Measurements from ENCODE around the gene PROX2.

The PROX2 gene

DNA sequence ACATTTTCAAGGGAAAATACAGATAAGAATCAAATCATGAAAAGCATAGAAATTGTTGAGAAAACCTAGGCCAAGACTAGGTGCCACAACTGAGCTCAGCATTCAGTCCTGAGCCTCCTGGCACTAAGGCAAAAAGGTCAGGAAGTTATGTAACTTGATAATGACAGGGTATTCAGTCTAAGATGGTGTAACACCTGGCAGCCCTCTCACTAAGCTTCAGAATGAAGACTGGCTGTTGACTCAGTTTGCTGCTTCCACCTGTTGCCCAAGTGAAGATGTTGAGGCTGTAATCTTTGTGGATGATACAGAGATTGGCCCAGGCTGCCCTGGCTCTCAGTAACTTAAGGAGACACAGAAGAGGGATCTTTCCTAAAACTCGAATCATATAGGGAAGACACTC lies 19.6 kb downstream of the PROX2 start:
- no peak overlapping the region for H3K27ac ChIP-seq
- POLR2A ChIA-PET (ENCODE audit: low non-redundant PET): no interaction called here
- TF ChIP-seq, protein P1, sequence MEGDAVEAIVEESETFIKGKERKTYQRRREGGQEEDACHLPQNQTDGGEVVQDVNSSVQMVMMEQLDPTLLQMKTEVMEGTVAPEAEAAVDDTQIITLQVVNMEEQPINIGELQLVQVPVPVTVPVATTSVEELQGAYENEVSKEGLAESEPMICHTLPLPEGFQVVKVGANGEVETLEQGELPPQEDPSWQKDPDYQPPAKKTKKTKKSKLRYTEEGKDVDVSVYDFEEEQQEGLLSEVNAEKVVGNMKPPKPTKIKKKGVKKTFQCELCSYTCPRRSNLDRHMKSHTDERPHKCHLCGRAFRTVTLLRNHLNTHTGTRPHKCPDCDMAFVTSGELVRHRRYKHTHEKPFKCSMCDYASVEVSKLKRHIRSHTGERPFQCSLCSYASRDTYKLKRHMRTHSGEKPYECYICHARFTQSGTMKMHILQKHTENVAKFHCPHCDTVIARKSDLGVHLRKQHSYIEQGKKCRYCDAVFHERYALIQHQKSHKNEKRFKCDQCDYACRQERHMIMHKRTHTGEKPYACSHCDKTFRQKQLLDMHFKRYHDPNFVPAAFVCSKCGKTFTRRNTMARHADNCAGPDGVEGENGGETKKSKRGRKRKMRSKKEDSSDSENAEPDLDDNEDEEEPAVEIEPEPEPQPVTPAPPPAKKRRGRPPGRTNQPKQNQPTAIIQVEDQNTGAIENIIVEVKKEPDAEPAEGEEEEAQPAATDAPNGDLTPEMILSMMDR (conservative IDR thresholded peaks at IDR 0.05; ENCODE audit: low read depth): no peak
- CTCF ChIA-PET: interaction anchor here (0.6 to 0.8 kb wide), 2 partner anchors 602 to 1908 kb away, joined by 3 to 5 read pairs; no protein-coding TSS in a partner anchor
- DNase-seq (ENCODE audit: low spot score): no peak

DNA sequence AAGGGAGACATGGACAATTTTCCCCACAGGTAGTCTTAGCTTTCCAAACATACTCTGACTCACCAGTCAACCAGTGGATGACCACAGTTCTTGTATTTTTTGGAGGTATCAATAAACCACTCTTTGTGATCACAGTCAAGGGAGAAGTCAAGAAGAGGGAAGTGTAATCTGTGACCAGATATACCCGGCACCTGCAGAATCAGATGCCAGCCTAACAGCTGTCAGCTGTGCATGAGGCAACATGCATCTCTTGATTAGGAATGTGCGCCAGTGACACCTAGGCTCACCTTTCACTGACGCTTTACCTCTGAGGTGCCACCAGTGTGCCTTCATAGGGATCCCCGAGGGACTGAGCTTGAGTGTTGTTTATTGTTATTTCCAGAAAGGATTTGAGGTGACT lies 20.0 kb downstream of the PROX2 start:
- POLR2A ChIA-PET (ENCODE audit: low non-redundant PET): no interaction called here
- no peak for DNase-seq (ENCODE audit: low spot score)
- CTCF ChIA-PET: interaction anchor here (0.6 to 0.8 kb wide), 3 partner anchors 62 to 1908 kb away, joined by 3 to 5 read pairs (median 4); no protein-coding TSS in a partner anchor

DNA sequence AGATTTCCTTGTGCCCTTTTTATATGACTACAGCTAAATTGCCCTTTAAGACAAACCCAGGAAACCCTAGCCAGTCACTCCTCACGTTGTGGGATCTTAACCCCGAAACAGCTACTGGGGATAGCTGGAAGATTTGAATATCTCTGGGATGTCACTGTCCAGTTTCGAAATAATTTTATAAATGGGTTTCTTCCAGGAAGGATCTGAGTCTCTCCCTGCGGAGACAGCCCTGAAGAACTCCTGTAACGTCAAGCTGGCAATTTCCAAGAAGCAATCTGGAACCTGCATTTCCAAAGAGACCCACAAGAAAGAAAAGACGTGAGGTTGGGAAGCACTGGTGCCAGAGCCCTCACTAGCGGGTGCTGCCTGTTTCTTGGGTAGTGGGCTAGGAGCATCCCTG lies 20.9 kb downstream of the PROX2 start:
- no peak for DNase-seq (ENCODE audit: low spot score)
- POLR2A ChIA-PET (ENCODE audit: low non-redundant PET): no interaction called here
- TF ChIP-seq, protein P1 (conservative IDR thresholded peaks at IDR 0.05; ENCODE audit: low read depth): no peak
- CTCF ChIA-PET: interaction anchor here (0.6 to 0.7 kb wide), 2 partner anchors 63 to 1561 kb away, joined by 3 to 4 read pairs; no protein-coding TSS in a partner anchor
- no peak overlapping the region for H3K27ac ChIP-seq

More for the DNA sequence above, 20.0 kb downstream of the PROX2 start:
- no peak overlapping the region for H3K27ac ChIP-seq
- TF ChIP-seq, protein P1 (conservative IDR thresholded peaks at IDR 0.05; ENCODE audit: low read depth): no peak

DNA sequence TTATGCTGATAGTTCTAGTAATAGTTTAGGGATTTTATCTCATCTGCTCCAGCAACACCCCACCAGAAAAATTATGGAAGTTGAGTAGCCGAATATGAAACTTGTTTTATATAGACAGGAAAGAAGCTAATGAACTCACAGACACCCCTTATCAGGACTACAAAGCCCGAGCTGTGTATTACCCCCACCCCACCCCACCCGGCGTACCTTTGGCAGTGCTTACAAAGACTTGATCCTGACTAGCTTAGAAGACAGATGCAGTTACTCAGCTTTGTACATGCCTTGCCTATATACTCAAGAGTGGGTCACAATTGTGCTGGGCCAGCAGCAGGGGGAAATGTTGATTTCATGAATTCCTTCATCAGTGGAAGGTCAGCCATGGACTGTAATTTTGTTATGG lies 22.4 kb downstream of the PROX2 start:
- TF ChIP-seq, protein P1 (conservative IDR thresholded peaks at IDR 0.05; ENCODE audit: low read depth): no peak
- ChIA-PET CTCF (interaction anchor here (0.7 to 0.8 kb wide), 3 partner anchors 90 to 284 kb away, joined by 3 read pairs; partner anchors contain the start of gene YLPM1), POLR2A (ENCODE audit: low non-redundant PET) (no interaction called here)
- H3K27ac ChIP-seq: no peak overlapping the region
- no peak for DNase-seq (ENCODE audit: low spot score)

DNA sequence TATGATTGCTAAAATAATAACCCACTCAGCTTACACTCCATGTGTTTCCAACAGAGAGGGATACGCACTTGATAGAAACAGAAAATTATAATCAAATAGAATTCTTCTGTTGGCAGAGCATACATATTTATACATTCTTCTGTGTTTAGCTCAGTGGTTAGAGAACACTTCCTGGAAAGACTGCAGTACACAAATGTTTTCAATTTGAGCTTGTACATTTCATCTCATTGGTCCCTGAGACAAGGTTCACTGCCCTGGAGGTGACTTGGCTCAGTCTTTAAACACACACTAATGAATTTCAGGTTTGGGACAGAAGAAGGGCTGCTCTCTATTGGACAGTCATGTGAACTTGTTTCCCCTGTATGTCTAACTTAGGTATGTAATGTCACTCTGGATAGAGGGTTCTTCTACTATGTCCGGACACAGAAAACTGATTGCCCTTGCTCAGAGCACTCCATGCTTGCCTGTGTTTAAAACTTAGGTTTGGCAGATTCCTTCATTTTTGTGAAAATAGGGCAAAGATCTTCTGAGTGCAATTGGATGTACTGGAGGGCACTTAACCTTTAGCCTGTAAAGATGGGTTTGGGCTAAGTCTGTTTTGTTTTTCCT lies 22.9 kb downstream of the PROX2 start:
- DNase-seq (ENCODE audit: low spot score): no peak
- POLR2A ChIA-PET (ENCODE audit: low non-redundant PET): no interaction called here
- TF ChIP-seq, protein P1 (conservative IDR thresholded peaks at IDR 0.05; ENCODE audit: low read depth): no peak
- CTCF ChIA-PET: interaction anchor here (0.7 kb wide), 3 partner anchors 12 to 285 kb away, joined by 3 to 4 read pairs (median 3); no protein-coding TSS in a partner anchor
- no peak overlapping the region for H3K27ac ChIP-seq

DNA sequence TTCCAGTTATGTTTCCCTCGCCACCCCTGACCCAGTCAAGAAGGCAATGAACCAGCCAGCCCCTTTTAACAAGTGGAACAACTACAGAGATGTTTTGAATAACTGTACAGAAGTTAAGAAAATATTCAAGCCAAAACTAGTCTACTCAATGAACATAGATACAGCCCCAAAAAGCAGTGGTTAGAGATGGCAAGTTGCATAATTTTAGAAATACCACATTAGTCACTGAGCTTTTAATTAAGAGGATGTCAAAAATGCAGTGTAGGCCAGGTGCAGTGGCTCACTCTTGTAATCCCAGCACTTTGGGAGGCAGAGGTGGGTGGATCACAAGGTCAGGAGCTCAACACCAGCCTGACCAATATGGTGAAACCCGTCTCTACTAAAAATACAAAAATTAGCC lies 27.2 kb downstream of the PROX2 start:
- TF ChIP-seq, protein P1 (conservative IDR thresholded peaks at IDR 0.05; ENCODE audit: low read depth): no peak
- POLR2A ChIA-PET (ENCODE audit: low non-redundant PET): no interaction called here
- no peak for DNase-seq (ENCODE audit: low spot score)
- H3K27ac ChIP-seq: no peak overlapping the region
- CTCF ChIA-PET: interaction anchor here (0.9 kb wide), 1 partner anchor 12 kb away, joined by 4 read pairs; no protein-coding TSS in a partner anchor
